Mucosa of stomach (tissue), 1 donor: ENCODE measurements around the gene LMBR1.

Source experiments
- H3K27me3 ChIP-seq: one replicate; pipeline ENCODE4 v1.7.0; 2013; ENCODE audit warnings: mild to moderate bottlenecking, low read length; ENCODE audit not compliant: control insufficient read depth, insufficient read depth
- H3K36me3 ChIP-seq: one replicate; pipeline ENCODE4 v1.7.0; 2013; ENCODE audit warnings: low read length; ENCODE audit not compliant: control insufficient read depth, insufficient read depth
- H3K4me1 ChIP-seq: one replicate; pipeline ENCODE4 v1.7.0; 2013; ENCODE audit warnings: mild to moderate bottlenecking, low read length; ENCODE audit not compliant: control insufficient read depth, insufficient read depth
- H3K4me3 ChIP-seq: one replicate; pipeline ENCODE4 v1.7.0; 2013; ENCODE audit warnings: low read length
- H3K9ac ChIP-seq: one replicate; pipeline ENCODE4 v1.7.0; 2013; ENCODE audit warnings: mild to moderate bottlenecking, low read length, moderate library complexity
- H3K9me3 ChIP-seq: one replicate; pipeline ENCODE4 v1.7.0; 2013; ENCODE audit warnings: mild to moderate bottlenecking, low read length, moderate library complexity; ENCODE audit not compliant: control insufficient read depth
- donor health status: Pancreatic carcinoma.

Gene LMBR1

DNA sequence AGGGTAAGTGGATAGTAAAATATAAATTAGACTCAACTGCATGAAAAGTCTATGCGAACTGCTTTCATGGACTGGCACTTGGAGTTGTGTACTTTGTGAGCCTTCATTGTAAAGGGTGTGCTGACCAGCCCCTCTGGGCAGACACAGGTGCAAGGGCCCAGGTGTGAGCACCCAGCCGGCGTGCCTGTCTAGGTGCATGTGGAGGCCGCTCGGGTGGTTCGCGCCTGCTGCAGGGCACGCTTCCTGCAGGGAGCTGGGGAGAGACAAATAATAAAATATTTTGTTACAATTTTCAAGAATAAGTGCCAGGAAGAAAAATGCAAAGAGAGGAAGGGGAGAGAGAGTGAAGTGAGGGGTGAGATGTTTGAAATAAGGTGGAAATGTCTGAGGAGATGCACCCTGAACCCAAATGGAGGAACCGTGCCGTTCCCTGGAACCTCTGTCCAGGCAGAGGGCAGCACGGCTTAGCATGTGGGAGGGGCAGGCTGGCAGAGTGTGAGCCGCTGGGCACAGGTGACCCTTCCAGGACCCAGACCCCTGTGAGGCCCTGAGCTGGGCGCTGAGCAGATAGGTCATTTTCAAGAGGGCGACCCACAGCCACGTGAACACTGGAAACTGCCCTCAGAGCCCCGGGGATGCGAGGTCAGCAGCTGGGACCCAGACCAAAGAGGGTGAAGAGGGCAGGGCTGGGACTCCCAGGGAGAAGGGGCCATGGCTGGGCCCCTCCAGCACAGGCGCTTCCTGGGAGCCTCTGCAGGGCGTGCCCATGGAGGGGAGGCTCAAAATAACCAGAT is 223.8 kb downstream of the LMBR1 start:
- H3K27me3 ChIP-seq, result no peaks in the 10 kb centered on the region
- H3K36me3 ChIP-seq, result no peaks in the 10 kb centered on the region
- no peak overlapping the region for H3K4me3 ChIP-seq
- H3K4me1 ChIP-seq, result peaks cover 12% of the 10 kb centered on the region
- H3K9me3 ChIP-seq, result no peaks in the 10 kb centered on the region
- H3K9ac ChIP-seq, result no peak overlapping the region

GRCh38 chr7:156668130-156668741 is 224.7 kb downstream of the LMBR1 start:
- no peak overlapping the region for H3K4me3 ChIP-seq
- no peaks in the 10 kb centered on the region for H3K9me3 ChIP-seq
- peaks cover 12% of the 10 kb centered on the region for H3K4me1 ChIP-seq
- H3K36me3 ChIP-seq, result no peaks in the 10 kb centered on the region
- H3K27me3 ChIP-seq, result no peaks in the 10 kb centered on the region
- H3K9ac ChIP-seq, result no peak overlapping the region

DNA sequence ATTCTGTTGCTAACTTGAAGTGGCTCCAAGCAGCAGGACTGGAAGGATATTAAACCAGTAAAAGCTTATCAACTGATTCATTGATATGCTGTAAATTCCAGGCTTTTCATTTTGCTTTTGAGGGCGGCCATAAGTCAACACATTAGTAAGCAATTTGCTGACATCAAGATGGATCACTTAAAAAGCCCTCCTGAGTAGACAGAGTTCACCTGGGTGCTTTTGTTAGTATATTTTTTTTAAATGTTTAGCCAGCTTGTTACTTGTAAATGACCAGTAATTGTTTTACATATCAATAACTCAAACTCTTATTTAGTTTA is 225.9 kb downstream of the LMBR1 start:
- H3K27me3 ChIP-seq, result no peaks in the 10 kb centered on the region

GRCh38 chr7:156666368-156667109 is 226.4 kb downstream of the LMBR1 start:
- Histone ChIP-seq H3K36me3 (no peaks in the 10 kb centered on the region), H3K9me3 (no peaks in the 10 kb centered on the region), H3K9ac (no peak overlapping the region), H3K4me1 (peaks cover 12% of the 10 kb centered on the region), H3K4me3 (no peak overlapping the region), H3K27me3 (no peaks in the 10 kb centered on the region)

More for the DNA sequence above, 225.9 kb downstream of the LMBR1 start:
- no peak overlapping the region for H3K9ac ChIP-seq
- H3K4me3 ChIP-seq, result no peak overlapping the region
- peaks cover 12% of the 10 kb centered on the region for H3K4me1 ChIP-seq
- H3K36me3 ChIP-seq, result no peaks in the 10 kb centered on the region
- H3K9me3 ChIP-seq, result no peaks in the 10 kb centered on the region

GRCh38 chr7:156665101-156665500 is 227.9 kb downstream of the LMBR1 start:
- Histone ChIP-seq H3K9ac (no peak overlapping the region), H3K36me3 (no peaks in the 10 kb centered on the region), H3K27me3 (no peaks in the 10 kb centered on the region), H3K4me1 (peaks cover 12% of the 10 kb centered on the region), H3K9me3 (no peaks in the 10 kb centered on the region), H3K4me3 (no peak overlapping the region)

DNA sequence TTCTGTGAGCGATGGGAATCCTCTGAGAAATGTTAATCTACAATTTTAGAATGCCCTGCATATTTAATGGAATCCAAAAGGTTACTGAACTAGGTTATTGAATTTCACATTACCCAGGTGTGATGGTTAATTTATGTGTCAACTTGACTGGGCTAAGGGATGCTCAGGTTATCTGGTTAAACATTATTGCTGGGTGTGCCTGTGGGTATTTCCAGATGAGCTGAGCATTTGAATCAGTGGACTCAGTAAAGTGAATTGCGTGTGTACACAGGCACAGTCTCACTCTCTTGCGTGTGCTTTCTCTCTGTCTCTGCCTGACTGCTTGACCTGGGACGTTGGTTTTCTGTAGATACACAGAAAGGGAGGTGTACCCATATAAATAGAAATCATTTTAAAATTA is 230.7 kb downstream of the LMBR1 start:
- Histone ChIP-seq H3K9ac (no peak overlapping the region), H3K4me3 (no peak overlapping the region), H3K4me1 (no peaks in the 10 kb centered on the region), H3K27me3 (no peaks in the 10 kb centered on the region), H3K9me3 (no peaks in the 10 kb centered on the region), H3K36me3 (no peaks in the 10 kb centered on the region)

- H3K4me3 ChIP-seq, result no peak overlapping the region
- H3K27me3 ChIP-seq, result no peaks in the 10 kb centered on the region
- no peak overlapping the region for H3K9ac ChIP-seq
- H3K36me3 ChIP-seq, result no peaks in the 10 kb centered on the region
- no peaks in the 10 kb centered on the region for H3K9me3 ChIP-seq
- no peaks in the 10 kb centered on the region for H3K4me1 ChIP-seq
Observed at GRCh38 chr7:156661637-156662036, 231.3 kb downstream of the LMBR1 start.

DNA sequence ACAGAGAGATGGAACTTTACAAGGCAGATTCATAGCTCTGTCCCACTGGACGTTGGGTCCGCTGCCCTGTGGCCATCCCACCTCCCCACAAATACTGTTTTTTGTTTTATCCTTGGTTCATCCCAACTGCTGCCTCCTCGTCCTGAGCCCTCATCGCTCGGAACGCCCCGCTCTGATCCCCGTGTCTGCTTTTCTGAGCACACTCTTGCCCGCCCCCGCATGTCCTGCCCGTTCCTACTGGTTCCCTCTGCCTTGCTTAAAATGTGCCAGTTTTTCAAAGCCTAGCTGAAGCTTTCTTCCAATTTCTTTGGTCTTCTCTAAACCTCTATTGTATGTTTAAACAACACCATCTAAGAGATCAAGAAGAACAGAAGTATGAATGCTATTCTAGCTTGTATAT is 233.0 kb downstream of the LMBR1 start:
- Histone ChIP-seq H3K9ac (no peak overlapping the region), H3K4me1 (no peaks in the 10 kb centered on the region), H3K9me3 (no peaks in the 10 kb centered on the region), H3K36me3 (no peaks in the 10 kb centered on the region), H3K4me3 (no peak overlapping the region), H3K27me3 (no peaks in the 10 kb centered on the region)

DNA sequence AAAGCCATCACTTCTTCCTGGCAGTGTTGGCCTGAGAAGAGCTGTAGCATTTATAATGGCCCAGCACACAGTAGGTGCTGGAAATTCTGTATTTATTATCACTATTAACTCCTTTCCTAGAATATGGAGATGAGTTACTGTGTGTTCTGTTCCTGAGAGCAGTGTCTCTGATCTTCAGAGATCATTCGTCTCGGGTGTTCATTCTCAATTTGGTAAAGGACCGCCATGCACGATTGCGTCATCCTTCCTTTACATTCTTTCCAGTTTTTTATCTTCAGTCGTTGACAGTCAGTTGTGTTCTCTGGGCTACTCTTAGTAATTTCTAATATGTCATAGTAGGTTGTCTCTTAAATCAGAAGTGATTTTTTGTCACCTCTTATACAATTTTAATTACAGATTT is 233.8 kb downstream of the LMBR1 start:
- Histone ChIP-seq H3K9me3 (no peaks in the 10 kb centered on the region), H3K4me1 (no peaks in the 10 kb centered on the region), H3K4me3 (no peak overlapping the region), H3K27me3 (no peaks in the 10 kb centered on the region), H3K9ac (no peak overlapping the region), H3K36me3 (no peaks in the 10 kb centered on the region)

GRCh38 chr7:156657681-156658080 is 235.3 kb downstream of the LMBR1 start:
- Histone ChIP-seq H3K27me3 (no peaks in the 10 kb centered on the region), H3K4me1 (no peaks in the 10 kb centered on the region), H3K36me3 (no peaks in the 10 kb centered on the region), H3K9me3 (no peaks in the 10 kb centered on the region), H3K4me3 (no peak overlapping the region), H3K9ac (no peak overlapping the region)

- H3K4me1 ChIP-seq, result no peaks in the 10 kb centered on the region
- no peaks in the 10 kb centered on the region for H3K27me3 ChIP-seq
- H3K36me3 ChIP-seq, result no peaks in the 10 kb centered on the region
- H3K9ac ChIP-seq, result no peak overlapping the region
- H3K4me3 ChIP-seq, result no peak overlapping the region
- no peaks in the 10 kb centered on the region for H3K9me3 ChIP-seq
Observed at GRCh38 chr7:156656598-156656997, 236.4 kb downstream of the LMBR1 start.

DNA sequence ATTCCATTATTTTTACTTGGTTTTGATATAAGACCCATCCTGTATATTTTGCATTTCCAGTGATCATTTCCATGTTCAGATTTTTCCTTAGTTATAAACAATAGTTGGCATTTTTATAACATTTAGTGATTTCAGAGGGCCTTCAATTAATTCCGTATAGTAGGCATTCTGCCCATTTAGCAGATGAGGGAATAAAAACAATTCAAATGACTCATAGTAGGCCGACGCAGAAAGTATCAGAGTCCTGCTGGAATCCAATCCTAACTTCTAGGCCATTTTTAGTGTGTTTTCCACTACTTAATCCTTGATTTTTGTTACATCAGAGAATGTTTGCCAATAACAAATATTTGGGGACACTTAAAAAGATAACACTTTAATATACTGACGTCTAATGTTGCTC is 237.0 kb downstream of the LMBR1 start:
- no peaks in the 10 kb centered on the region for H3K4me1 ChIP-seq

More for the DNA sequence above, 237.0 kb downstream of the LMBR1 start:
- Histone ChIP-seq H3K36me3 (no peaks in the 10 kb centered on the region), H3K27me3 (no peaks in the 10 kb centered on the region), H3K9ac (no peak overlapping the region), H3K9me3 (no peaks in the 10 kb centered on the region), H3K4me3 (no peak overlapping the region)
